Astrocyte of the cerebellum (primary cell): ENCODE measurements around the gene TMEM184A.
A peak's percentile ranks its signal among the peaks of the same experiment; 100 is the strongest.

ENCODE experiments used
- DNase-seq: peaks from one replicate; pipeline ENCODE4 v3.0.0-alpha.2; 2011; ENCODE audit warnings: low read depth
- H3K4me3 ChIP-seq: 2 replicates; pipeline ENCODE4 v1.5.1; 2011; ENCODE audit warnings: mild to moderate bottlenecking, low read depth, low read length, moderate library complexity
- in situ Hi-C: cut with HindIII; loops from 2 replicates; pipeline ENCODE4 v1.10.0; 2017; ENCODE audit warnings: low sequenced_read_pairs
- TF ChIP-seq, protein P1 (sequence below): IDR thresholded peaks from 2 replicates; pipeline ENCODE4 v1.5.1; 2012; ENCODE audit warnings: low read length, low read depth, moderate library complexity, mild to moderate bottlenecking; ENCODE audit errors: missing control alignments

Gene TMEM184A

DNA sequence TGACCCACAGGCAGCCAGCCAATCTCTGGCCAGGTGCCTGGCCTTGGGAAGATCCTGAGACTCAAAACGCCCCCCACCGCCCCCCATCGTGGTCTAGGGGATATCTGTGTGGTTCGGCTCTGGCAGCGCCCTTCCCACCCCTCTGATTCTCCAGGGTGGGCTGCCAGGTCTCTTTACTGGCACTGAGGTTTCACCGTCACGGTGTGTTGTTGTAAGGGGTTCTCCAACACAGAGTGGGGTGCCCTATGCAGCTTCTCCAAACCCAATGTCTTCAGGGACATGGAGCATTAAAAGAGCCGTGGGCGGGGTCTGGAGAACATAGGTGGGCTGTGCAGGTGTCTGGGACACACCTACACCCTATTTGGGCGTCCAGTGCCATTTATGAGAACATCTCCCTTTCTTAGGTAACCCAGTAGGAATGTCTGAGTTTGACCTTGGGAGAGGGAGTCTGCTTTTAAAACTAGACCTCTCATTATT is 24.0 kb downstream of the TMEM184A start:
- in situ Hi-C loops = no loop called here
- DNase-seq = no peak
- H3K4me3 ChIP-seq = peak overlapping the region; percentile 58
- TF ChIP-seq, protein P1, sequence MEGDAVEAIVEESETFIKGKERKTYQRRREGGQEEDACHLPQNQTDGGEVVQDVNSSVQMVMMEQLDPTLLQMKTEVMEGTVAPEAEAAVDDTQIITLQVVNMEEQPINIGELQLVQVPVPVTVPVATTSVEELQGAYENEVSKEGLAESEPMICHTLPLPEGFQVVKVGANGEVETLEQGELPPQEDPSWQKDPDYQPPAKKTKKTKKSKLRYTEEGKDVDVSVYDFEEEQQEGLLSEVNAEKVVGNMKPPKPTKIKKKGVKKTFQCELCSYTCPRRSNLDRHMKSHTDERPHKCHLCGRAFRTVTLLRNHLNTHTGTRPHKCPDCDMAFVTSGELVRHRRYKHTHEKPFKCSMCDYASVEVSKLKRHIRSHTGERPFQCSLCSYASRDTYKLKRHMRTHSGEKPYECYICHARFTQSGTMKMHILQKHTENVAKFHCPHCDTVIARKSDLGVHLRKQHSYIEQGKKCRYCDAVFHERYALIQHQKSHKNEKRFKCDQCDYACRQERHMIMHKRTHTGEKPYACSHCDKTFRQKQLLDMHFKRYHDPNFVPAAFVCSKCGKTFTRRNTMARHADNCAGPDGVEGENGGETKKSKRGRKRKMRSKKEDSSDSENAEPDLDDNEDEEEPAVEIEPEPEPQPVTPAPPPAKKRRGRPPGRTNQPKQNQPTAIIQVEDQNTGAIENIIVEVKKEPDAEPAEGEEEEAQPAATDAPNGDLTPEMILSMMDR = no peak

DNA sequence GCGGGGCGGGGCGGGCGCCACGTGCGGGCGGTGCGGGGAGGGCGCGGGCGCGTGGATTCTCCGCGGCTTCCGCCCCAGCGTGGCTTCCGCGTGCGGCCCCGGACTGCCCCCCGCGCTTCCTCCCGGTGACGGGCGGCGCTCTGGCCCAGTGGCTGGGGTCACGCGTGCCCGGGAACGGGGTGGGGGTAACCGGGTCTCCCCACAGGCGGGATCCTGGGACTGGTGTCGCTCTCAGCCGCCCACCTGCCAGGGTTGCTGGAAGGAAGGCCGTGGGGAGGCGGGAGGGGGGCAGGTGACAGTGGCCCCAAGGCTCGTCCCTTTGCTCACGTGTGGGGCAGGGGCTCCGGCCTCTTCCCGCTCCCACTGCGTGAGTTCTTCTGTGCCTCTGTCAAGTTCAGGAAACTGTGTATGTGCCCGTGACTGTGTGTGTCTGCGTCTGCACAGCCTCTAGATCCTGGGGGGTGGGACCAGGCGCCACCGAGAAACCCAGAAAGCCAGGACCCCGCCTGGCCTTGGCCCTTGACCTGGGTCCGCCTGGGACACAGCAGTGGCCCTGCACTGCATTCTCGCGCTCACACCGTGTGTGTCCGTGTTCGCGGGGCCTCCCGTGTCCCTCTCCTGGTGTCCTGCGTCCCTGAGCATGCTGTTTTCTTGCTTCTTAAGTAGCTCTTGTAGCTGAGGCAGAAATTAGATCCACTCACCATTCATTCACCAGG is 24.6 kb downstream of the TMEM184A start:
- in situ Hi-C loops = no loop called here
- DNase-seq = no peak
- H3K4me3 ChIP-seq = peak overlapping the region; percentile 58
- TF ChIP-seq, protein P1 = no peak

DNA sequence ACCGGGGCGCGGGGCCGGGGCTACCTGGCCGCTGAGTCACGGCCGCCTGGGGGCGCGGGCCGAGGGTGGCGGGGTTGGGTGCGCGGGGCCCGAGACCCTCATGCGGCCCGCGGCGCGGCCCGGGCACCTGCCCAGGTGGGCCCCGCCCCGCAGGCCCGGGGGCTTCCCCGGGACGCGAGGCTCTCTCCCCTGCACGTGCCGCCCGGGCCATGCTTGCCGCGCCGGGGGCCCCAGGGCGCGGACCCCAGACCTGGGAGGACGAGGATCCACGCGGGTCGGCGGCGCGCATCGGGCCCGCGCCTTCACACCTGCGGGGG is 25.1 kb downstream of the TMEM184A start:
- TF ChIP-seq, protein P1 = no peak
- no peak for DNase-seq
- in situ Hi-C loops = no loop called here
- peak overlapping the region; percentile 58 for H3K4me3 ChIP-seq

DNA sequence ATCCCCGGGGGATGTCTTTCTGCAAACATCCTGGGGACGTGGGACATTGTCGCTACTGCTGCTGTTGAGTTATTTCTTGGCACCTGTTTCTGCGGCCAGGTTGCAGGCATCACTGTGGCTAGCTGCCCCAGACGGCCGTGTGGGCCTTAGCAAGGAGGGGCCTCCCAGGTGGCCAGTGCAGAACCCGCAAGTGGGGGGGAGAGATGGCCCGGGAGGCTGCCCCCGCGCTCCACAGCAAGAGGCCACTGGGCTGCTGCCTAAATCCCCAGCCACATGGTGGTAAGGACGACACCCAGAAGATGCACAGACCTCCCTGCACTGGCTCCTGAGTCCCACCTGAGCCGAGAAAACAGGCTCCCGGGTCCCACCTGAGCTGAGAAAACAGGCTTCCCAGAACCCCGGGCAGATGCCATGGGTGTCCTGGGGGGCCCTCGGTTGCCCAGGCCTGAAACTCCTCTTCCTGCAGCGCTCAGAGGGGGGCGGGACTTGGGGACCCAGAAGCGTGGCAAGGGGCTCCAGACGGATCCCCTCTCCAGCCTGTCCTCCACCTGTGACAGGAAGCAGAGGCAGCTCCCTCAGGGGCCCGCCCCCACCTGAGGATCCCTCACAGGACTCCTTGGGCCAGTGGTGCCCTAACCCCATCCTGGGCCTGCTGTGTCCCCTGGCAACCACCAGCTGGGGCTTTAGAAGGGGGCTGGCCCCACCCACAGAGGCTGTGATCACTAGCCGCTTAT is 26.5 kb downstream of the TMEM184A start:
- in situ Hi-C loops = no loop called here
- H3K4me3 ChIP-seq = no peak overlapping the region
- TF ChIP-seq, protein P1 = no peak
- DNase-seq = no peak

DNA sequence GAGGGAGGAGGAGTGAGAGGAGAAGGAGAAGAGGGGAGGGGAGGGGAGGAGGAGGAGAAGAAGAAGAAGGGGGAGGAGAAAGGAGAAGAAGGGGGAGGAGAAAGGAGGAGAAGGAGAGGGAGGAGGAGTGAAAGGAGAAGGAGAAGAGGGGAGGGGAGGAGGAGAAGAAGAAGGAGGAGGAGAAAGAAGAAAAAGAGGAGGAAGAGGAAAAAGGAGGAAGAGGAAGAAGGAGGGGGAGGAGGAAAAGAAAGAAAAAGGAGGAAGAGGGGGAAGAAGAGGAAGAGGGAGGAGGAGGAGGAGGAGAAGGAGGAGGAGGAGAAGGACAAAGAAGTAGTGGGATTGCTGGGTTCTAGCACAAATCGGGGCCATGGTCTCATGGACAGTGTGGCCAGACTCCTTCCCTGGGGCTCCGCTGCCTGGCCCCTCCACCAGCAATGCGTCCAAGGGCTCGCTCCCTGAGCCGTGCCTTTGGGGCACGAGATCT is 29.7 kb downstream of the TMEM184A start:
- DNase-seq = no peak
- in situ Hi-C loops = no loop called here
- H3K4me3 ChIP-seq = no peak overlapping the region
- TF ChIP-seq, protein P1 = no peak

DNA sequence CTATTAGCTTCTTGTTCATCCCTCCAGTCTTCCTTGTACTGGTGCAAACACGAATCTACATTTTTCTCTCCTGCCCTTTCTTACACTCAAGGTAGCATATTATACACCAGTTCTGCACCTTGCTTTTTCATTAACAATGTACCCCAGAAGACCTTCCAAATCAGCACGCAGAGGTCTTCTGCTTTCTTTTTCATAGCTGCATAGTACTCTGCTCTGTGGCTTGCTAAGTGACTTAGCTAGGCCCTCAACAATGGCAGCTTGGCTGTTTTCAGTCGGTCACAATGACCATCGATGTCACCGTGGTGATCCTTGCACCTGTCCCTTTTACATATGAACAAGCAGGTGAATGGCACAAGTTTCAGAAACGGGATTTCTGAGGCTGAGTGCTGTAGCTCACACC is 30.6 kb downstream of the TMEM184A start:
- no peak overlapping the region for H3K4me3 ChIP-seq
- TF ChIP-seq, protein P1 = no peak
- DNase-seq = no peak
- in situ Hi-C loops = no loop called here
